GM19467 (cell line): ENCODE results near the gene CGN.
"Not testable (repeated sequence)": the region's sequence is repeated elsewhere in the genome, so short reads cannot be mapped to it uniquely, and the experiment has no call there.

ENCODE experiments used
- ATAC-seq: cut with Tn5 transposase; IDR thresholded peaks from one replicate; pipeline ENCODE4 v1.9.1; 2021; ENCODE audit warnings: mild to moderate bottlenecking, moderate library complexity; ENCODE audit not compliant: unreplicated experiment

Gene CGN

GRCh38 chr1:151522427-151522826 lies 11.2 kb downstream of the CGN start:
- ATAC-seq, result not testable (repeated sequence)

DNA sequence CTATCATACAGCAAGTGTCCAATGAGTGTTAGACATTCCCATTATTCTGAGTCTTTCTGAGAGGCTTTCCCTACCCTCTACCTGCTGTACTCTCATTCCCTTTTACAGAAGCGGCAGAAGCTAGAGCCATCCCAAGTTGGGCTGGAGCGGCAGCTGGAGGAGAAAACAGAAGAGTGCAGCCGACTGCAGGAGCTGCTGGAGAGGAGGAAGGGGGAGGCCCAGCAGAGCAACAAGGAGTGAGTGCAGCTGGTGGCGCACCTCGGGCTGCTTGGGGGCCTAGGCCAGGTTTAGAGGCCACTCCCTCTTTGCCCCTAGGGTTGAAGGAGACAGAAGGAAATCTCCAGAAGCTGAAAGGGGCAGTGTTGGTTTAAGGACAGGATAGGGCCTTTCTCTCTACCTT lies 12.1 kb downstream of the CGN start:
- no peak for ATAC-seq

DNA sequence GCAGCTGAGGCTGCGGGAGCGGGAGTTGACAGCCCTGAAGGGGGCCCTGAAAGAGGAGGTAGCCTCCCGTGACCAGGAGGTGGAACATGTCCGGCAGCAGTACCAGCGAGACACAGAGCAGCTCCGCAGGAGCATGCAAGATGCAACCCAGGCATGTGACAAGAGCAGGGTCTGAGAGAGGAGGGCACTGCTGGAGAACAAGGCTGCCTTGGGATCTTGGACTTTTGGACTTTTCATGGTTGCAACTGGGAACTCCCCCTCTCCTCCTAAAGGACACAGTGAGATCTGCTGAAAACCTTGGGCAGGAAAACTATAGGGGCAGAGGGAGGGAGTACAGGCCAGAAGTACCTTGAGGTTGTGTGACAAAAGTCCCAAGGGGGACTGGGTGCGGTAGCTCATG lies 13.5 kb downstream of the CGN start:
- ATAC-seq, result no peak

DNA sequence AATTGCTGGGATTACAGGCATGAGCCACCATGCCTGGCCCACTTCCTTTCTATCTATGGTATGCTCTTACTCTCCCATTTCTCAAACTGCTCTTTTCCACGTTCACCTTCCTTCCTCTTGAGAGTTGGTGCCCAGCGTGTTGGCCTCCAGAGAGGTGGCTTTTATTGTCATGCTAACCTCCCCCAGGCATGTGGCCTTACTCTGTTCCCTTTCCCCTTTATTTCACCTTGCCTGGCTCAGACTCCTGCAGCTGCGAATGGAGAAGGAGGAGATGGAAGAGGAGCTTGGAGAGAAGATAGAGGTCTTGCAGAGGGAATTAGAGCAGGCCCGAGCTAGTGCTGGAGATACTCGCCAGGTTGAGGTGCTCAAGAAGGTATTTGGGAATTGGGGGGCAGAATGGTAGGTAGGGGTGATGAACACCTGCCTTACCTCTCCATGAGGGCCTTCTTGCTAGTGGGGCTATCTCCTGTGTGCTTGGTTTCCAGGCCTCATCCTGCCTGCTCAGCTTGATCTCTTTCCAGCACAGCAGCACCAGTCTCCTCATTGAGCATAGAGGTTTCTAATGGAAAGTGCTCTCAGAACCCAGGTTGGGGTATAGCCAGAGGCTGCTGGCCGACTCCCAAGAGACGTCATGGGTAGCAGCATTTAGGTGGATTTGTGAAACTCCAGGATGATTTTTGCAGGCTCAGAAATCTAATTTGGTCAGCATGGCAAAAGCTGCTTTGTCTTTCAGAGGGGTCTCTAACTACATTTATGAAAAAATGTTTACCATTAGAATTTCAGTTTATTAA lies 15.7 kb downstream of the CGN start:
- no peak for ATAC-seq

DNA sequence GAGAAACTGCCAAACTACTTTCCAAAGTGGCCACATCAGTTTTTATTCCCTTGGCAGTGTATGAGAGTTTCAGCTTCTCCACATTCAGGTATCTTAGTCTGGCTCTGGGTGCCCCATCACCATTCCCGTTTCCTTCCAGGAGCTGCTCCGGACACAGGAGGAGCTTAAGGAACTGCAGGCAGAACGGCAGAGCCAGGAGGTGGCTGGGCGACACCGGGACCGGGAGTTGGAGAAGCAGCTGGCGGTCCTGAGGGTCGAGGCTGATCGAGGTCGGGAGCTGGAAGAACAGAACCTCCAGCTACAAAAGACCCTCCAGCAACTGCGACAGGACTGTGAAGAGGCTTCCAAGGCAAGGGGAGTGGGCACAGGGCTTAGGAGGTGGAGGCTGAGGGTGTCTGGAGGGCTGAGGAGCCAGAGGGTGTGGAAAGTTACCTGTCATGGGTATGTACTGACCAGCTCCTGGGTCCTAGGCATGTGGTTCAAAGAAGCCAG lies 18.1 kb downstream of the CGN start:
- ATAC-seq, result no peak

DNA sequence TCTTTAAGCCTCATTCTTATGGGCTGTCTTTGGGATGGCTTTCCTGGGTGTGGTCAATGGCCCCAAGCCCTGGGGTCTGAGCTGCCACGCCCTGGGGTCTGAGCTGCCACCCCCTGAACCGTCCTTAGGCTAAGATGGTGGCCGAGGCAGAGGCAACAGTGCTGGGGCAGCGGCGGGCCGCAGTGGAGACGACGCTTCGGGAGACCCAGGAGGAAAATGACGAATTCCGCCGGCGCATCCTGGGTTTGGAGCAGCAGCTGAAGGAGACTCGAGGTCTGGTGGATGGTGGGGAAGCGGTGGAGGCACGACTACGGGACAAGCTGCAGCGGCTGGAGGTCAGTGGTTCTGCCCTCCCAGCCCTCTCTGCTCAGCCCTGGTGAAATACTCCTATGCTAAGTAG lies 18.6 kb downstream of the CGN start:
- no peak for ATAC-seq

DNA sequence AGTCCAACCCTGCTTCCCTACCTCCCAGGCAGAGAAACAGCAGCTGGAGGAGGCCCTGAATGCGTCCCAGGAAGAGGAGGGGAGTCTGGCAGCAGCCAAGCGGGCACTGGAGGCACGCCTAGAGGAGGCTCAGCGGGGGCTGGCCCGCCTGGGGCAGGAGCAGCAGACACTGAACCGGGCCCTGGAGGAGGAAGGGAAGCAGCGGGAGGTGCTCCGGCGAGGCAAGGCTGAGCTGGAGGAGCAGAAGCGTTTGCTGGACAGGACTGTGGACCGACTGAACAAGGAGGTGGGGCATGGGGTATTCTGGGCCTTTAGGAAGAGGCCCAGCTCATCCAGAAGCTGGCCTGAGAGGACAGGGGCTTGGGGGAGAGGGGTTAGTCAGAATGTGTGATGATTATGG lies 19.3 kb downstream of the CGN start:
- no peak for ATAC-seq

- no peak for ATAC-seq
These were observed 22.7 kb downstream of the CGN start for GRCh38 chr1:151533870-151534269.

GRCh38 chr1:151534662-151535278 lies 23.6 kb downstream of the CGN start:
- ATAC-seq, result peak; percentile 50

DNA sequence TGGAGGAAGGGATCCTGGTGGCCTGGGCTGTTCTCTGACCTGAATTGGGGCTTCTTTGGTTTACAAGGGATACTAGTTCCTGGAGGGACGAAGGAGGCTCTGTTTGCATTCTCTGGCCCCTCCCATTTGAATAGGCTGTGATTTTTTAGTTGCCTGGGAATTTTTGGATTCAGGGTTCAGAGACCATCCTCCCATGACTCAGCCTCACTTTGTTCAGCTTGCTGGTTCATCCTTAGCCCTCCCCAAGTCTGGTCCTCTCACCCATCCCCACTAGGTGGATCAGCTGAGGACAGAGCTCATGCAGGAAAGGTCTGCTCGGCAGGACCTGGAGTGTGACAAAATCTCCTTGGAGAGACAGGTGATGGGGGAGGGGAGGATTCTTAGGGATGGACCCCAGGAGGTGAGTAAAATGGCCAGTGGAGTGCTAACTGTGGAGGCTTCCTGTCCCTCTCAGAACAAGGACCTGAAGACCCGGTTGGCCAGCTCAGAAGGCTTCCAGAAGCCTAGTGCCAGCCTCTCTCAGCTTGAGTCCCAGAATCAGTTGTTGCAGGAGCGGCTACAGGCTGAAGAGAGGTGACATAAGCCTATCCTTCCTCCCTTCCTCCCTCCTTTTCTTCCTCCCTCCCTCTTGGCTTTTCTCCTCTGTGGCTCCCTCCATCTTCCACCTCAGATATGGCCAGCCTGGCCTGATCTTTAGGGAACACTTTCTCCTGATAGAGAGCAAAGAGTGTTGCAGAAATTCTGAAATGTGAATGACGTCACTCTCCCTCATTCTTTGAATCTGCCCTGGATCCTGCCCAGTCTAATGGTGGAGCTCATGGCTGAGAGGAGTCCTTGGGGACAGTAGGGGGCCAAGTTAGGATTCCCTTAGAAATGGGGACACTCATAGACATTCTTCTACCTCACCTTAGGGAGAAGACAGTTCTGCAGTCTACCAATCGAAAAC lies 24.4 kb downstream of the CGN start:
- no peak for ATAC-seq

GRCh38 chr1:151536499-151536898 lies 25.3 kb downstream of the CGN start:
- ATAC-seq, result no peak

GRCh38 chr1:151537112-151537511 lies 25.9 kb downstream of the CGN start:
- no peak for ATAC-seq

DNA sequence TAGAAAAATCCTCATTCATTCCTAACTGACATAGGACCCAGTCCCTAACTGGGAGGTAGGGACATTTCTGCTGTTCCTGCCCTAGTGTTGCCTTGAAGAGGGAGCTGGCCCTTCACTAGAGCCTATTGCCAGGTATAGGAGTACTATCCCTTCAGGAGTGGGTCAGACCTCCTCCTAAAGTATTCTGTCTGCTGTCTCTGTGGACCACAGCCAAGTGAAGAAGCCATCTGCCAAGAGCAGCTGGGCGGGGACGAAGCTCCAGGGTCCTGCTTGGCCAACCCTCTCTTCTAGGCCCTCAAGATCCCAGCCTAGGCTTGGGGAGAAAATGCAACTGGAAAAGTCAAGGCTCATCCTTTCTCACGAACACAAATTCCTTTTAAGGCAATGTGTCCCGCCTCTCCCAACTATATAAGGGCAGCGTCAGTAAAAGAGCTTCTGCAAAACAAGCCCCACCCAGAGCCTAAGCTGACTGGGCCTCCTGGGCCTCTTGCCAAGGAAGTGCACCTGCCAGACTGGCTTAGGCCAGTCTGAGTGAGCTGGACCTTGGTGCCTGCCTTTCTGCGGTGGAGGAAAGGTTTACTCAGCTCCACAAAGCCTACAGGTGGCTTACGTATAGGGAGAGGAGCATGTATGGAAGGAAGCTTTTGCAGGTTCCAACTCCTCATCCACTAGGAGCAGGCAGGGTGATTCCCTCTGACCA lies 28.3 kb downstream of the CGN start:
- ATAC-seq, result peak; percentile 41

DNA sequence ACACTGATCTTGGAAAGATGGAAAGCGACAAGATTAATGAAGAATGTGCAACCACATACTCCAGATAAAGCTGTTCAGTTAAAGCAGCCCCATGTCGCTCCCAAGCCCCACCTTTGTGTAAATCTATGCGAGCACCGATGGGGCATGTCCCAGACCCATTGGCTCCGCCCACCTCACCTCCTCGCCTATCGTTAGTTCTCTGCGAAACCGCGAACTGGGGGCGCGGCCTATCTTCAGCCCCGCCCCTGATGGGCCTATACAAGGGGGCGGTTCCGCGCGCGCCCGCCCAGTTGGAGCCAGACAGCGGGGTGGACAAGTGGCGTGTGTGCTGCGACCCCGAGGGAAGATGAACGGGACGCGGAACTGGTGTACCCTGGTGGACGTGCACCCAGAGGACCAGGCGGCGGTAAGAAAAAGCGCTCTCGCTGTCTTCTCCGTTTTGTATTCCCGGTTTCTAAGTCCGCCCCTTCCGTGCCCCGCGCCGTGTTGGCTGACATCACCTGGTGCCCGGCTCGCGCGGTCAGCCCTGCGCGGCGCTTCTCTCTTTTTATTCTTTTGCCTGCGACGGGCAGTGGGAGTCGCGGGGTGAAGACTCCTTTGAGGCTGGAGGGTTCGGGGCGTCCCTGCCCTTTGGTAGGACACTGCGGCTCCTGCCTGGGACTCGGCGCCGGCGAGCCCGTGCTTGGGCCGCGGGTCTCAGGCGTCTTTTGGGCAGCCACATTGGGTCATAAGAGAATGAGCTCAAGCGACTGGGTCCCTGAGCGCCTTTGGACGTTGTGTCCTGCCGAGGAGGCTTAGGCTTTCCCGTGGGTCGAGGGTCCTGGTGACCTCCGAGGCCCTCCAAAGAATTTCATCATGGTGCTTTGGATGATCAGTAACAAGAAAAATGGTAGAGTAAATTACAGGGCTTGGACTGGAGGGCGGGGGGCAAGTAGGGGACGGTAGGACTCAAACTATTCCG lies 29.1 kb downstream of the CGN start, which contains the start of gene TUFT1:
Gene TUFT1, plus strand, starts transcription at position 289 of the 961 bp plus-strand sequence. Its CDS starts 58 bp downstream, at position 347.
- peak; percentile 94 for ATAC-seq

GRCh38 chr1:151540982-151541377 lies 29.8 kb downstream of the CGN start:
- no peak for ATAC-seq

GRCh38 chr1:151541752-151542151 lies 30.6 kb downstream of the CGN start:
- no peak for ATAC-seq

- ATAC-seq, result no peak
These were observed 31.5 kb downstream of the CGN start for GRCh38 chr1:151542710-151543129.

DNA sequence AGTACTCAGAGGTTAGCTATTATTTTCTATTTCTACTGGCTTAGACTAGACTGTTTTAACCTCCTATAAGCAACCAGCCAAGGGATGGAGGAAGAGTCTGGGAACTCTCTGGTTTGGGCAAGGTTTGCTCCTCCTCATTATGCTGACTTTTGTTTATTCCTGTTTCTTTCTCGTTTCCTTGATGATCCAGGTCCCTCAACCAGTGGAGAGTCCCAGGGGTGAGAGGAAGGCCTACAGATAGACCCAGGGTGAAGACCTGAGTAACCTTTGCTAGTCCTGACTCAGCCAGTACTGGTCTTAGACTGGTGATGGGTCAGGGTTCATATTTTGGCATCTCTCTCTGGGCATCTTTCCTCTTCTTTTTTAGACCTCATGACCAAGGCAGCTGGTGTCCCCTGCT lies 34.4 kb downstream of the CGN start:
- ATAC-seq, result no peak
